Epithelial cell of alveolus of lung (primary cell): ENCODE measurements around the gene ZNF486. TPM values are rescaled to one million over a fixed set of nuclear protein-coding genes. Genes with fewer than 3 reads are reported as not detected.

ENCODE experiments used
- total RNA-seq: library from RNA; depleted of rRNA; stranded (reverse); fragments of >200 nt; gene quantifications from 2 replicates; pipeline ENCODE4 v1.2.1, GENCODE V29; 2015

ZNF486 gene
- 6.5 and 8.1 TPM in 2 replicates for total RNA-seq

DNA sequence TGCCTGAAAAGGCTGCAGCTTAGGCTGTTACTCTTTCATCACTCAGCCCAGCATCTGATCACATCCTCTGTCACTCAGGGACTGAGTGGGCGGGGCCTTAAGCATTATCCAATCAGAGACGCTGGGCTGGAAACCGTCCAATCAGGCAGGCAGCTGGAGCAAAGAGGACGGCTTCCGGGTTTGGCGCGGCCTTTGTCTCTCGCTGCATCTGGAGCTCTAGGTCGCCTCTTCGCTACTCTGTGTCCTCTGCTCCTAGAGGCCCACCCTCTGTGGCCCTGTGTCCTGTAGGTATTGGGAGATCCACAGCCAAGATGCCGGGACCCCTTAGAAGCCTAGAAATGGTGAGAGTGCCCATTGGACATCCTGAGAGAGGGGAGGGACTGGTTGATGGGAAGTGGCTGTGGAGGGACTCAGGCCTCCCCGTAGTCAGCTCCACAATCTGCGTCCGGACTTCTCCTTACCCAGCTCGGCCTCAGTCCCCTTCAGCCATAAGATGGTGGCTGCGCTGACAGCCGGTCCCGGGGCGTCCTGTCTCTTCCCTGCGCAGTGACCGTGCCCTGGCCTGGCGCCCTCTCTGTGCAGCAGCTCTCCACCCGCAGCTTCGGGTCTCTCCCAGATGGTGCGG is at the start of gene ZNF486:
ZNF486 (plus strand) TSS at position 195 of the 625 bp plus-strand sequence; CDS start at position 312, 117 bp downstream.

Other genes starting within 250 kb of the ZNF486 start
- 1.3 and 5.0 TPM in 2 replicates for gene ZNF682, start 127.7 kb upstream of the ZNF486 start, total RNA-seq
- 1.8 and 5.2 TPM in 2 replicates for gene ZNF90, start 89.2 kb upstream of the ZNF486 start, total RNA-seq